NB4 (cell line): ENCODE data around the gene LMNA.
A peak's percentile ranks its signal among the peaks of the same experiment; 100 is the strongest.
"Not testable (repeated sequence)": the region's sequence is repeated elsewhere in the genome, so short reads cannot be mapped to it uniquely, and the experiment has no call there.

Experiments
- DNase-seq: peaks from one replicate; pipeline ENCODE4 v3.0.0; 2010; ENCODE audit warnings: low read depth
- H3K4me3 ChIP-seq: one replicate; pipeline ENCODE4 v1.5.1; 2011; ENCODE audit warnings: mild to moderate bottlenecking, low read depth, low read length, moderate library complexity

LMNA gene

DNA sequence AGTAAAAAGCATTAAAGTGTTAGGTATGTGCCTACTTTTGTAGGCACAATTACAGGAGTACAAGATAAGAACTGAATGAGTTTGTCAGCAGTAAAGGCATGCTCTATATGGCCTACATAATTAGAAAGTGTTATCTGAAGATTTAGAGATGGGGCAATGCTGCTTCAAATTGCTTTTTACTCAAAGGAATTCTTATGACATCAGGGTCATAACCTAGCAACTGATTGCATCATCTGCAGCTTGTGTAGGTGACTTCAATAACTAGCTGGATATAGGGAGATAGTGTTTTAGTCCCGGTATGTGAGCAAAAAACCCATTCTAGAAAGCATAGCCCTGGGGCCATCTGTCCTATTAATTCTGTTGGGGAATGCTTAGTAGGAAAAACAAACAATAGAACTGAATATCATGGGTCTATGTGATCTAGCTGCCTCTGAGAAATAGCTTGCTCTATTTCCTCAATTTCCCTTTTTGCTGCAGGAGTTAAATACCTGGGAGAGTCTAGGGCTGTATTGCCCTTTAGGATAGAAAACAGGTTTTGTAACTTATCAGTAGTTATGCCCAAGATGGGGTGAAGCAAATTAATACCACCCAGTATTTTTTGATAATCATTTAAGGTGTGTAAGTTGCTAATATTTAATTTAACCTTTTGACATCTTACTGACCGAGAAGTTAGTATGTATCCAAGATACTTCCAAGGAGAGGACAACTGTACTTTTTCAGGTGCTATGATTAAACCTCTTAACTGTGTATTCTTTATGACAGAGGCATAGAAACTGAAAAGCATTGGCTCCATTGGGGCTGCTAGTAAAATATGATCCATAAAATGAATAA, 72.1 kb downstream of the LMNA start:
- DNase-seq, result peak; percentile 18
- H3K4me3 ChIP-seq, result not testable (repeated sequence)
